ENCODE data around the gene OTOP2.
"Not testable (repeated sequence)": the region's sequence is repeated elsewhere in the genome, so short reads cannot be mapped to it uniquely, and the experiment has no call there.

OTOP2 gene

GRCh38 chr17:74900208-74900607, 23.9 kb upstream of the OTOP2 start:
- Histone ChIP-seq H3K27ac (no peak overlapping the region), H3K27me3 (ENCODE audit: insufficient read depth, low read depth, severe bottlenecking) (no peaks in the 10 kb centered on the region), H3K36me3 (no peaks in the 10 kb centered on the region), H3K4me3 (ENCODE audit: low read depth, low read length) (no peak overlapping the region), H3K9me3 (ENCODE audit: severe bottlenecking) (no peaks in the 10 kb centered on the region)
- DNase-seq: no peak
- no peak for TF ChIP-seq CTCF (IDR thresholded peaks at IDR 0.05; ENCODE audit: low read depth, low read length)

- no peak for DNase-seq
- no peak for TF ChIP-seq CTCF (IDR thresholded peaks at IDR 0.05; ENCODE audit: low read depth, low read length)
- Histone ChIP-seq H3K36me3 (no peaks in the 10 kb centered on the region), H3K27ac (no peak overlapping the region), H3K9me3 (ENCODE audit: severe bottlenecking) (no peaks in the 10 kb centered on the region), H3K27me3 (ENCODE audit: insufficient read depth, low read depth, severe bottlenecking) (no peaks in the 10 kb centered on the region), H3K4me3 (ENCODE audit: low read depth, low read length) (no peak overlapping the region)
Observed at GRCh38 chr17:74901353-74902135, 22.5 kb upstream of the OTOP2 start.

GRCh38 chr17:74903034-74903433, 21.0 kb upstream of the OTOP2 start:
- no peak for TF ChIP-seq CTCF (IDR thresholded peaks at IDR 0.05; ENCODE audit: low read depth, low read length)
- DNase-seq: no peak
- Histone ChIP-seq H3K4me3 (ENCODE audit: low read depth, low read length) (no peak overlapping the region), H3K27ac (no peak overlapping the region), H3K9me3 (ENCODE audit: severe bottlenecking) (no peaks in the 10 kb centered on the region), H3K27me3 (ENCODE audit: insufficient read depth, low read depth, severe bottlenecking) (no peaks in the 10 kb centered on the region), H3K36me3 (no peaks in the 10 kb centered on the region)

- no peak for TF ChIP-seq CTCF (IDR thresholded peaks at IDR 0.05; ENCODE audit: low read depth, low read length)
- no peaks in the 10 kb centered on the region for H3K9me3 ChIP-seq (ENCODE audit: severe bottlenecking)
- H3K27ac ChIP-seq: no peak overlapping the region
- no peaks in the 10 kb centered on the region for H3K27me3 ChIP-seq (ENCODE audit: insufficient read depth, low read depth, severe bottlenecking)
- DNase-seq: no peak
- H3K36me3 ChIP-seq: no peaks in the 10 kb centered on the region
- H3K4me3 ChIP-seq (ENCODE audit: low read depth, low read length): no peak overlapping the region
Observed at GRCh38 chr17:74903671-74904070, 20.4 kb upstream of the OTOP2 start.

GRCh38 chr17:74904687-74905409, 19.2 kb upstream of the OTOP2 start:
- Histone ChIP-seq H3K27ac (no peak overlapping the region), H3K36me3 (no peaks in the 10 kb centered on the region), H3K9me3 (ENCODE audit: severe bottlenecking) (no peaks in the 10 kb centered on the region), H3K4me3 (ENCODE audit: low read depth, low read length) (no peak overlapping the region), H3K27me3 (ENCODE audit: insufficient read depth, low read depth, severe bottlenecking) (no peaks in the 10 kb centered on the region)
- TF ChIP-seq CTCF (IDR thresholded peaks at IDR 0.05; ENCODE audit: low read depth, low read length): no peak
- DNase-seq: no peak

GRCh38 chr17:74906214-74906793, 17.8 kb upstream of the OTOP2 start:
- not testable (repeated sequence) for DNase-seq, H3K27ac ChIP-seq

More at GRCh38 chr17:74906214-74906793, 17.8 kb upstream of the OTOP2 start:
- not testable (repeated sequence) for H3K9me3 ChIP-seq (ENCODE audit: severe bottlenecking); H3K4me3 ChIP-seq (ENCODE audit: low read depth, low read length); H3K36me3 ChIP-seq; H3K27me3 ChIP-seq (ENCODE audit: insufficient read depth, low read depth, severe bottlenecking)

Measured in WERI-Rb-1 (cell line).